HepG2 (cell line): Measurements from ENCODE around the gene ABHD17A. TPM values are rescaled to one million over a fixed set of nuclear protein-coding genes. Genes with fewer than 3 reads are reported as not detected.

Experiments
- ATAC-seq: fragments of 200-7000 bp; cut with Tn5 transposase; 3 replicates; pipeline ENCODE4 v1.9.1; 2020; ENCODE audit warnings: mild to moderate bottlenecking, moderate library complexity
- BruUV-seq: library from RNA; stranded (reverse); fragments of 400-500 nt; replicated peaks from 2 replicates; lab custom pipeline; 2021; lab: Mats Ljungman, UMichigan
- CTCF ChIA-PET: fragments of 300-600 bp; formaldehyde crosslinking; extraction: SDS; loops from one replicate; lab custom pipeline; 2021; ENCODE audit warnings: low total read pairs, inconsistent platforms, low intra/inter-chr PET ratio; lab: Yijun Ruan, JAX
- POLR2A ChIA-PET: fragments of 350-600 bp; sonication (Branson Sonifier 250); formaldehyde crosslinking; loops from one replicate; lab custom pipeline; 2020; ENCODE audit warnings: antibody characterized with exemption, inconsistent platforms; lab: Yijun Ruan, JAX
- DNase-seq: peaks from one replicate; pipeline ENCODE4 v3.0.0-alpha.2; 2015; ENCODE audit warnings: low spot score
- FAIRE-seq: peaks from 3 replicates; lab custom pipeline; 2011; peaks lifted over from hg19 to GRCh38; lab: Jason Lieb, UNC
- H2AFZ ChIP-seq: one replicate; pipeline ENCODE4 v1.6.1; 2011; ENCODE audit warnings: low read length, inconsistent platforms
- H3K27ac ChIP-seq: fragments of 300-600 bp; 3 replicates; pipeline ENCODE4 v1.8.0; 2011; ENCODE audit warnings: mixed run types, mild to moderate bottlenecking, mixed read lengths, low read length, inconsistent platforms; ENCODE audit not compliant: insufficient read depth; ENCODE audit errors: extremely low read length
- H3K27me3 ChIP-seq, 2 experiments: fragments of 200-600 bp in 1 of 2; 2 replicates in 1 of 2; 3 replicates in 1 of 2; pipeline versions ENCODE4 v1.6.0 to v1.8.0; 2011; ENCODE audit warnings: low read length in 2 of 2, mild to moderate bottlenecking in 2 of 2, moderate library complexity in 2 of 2, inconsistent platforms in 1 of 2; ENCODE audit not compliant: insufficient read depth in 2 of 2, control insufficient read depth in 1 of 2
- H3K36me3 ChIP-seq, 2 experiments: fragments of 200-600 bp in 1 of 2; replicated peaks in 1 of 2; 2 replicates in 1 of 2; 3 replicates in 1 of 2; pipeline versions ENCODE4 v1.5.1 to v1.8.0; 2011; ENCODE audit warnings: low read length in 2 of 2, inconsistent platforms in 1 of 2; ENCODE audit not compliant: insufficient read depth in 2 of 2, control insufficient read depth in 1 of 2
- H3K4me1 ChIP-seq: 2 replicates; pipeline ENCODE4 v1.5.1; 2012; ENCODE audit warnings: low read length, inconsistent platforms; ENCODE audit not compliant: insufficient read depth
- H3K4me2 ChIP-seq: 2 replicates; pipeline ENCODE4 v1.6.0; 2011; ENCODE audit warnings: low read depth, low read length, inconsistent platforms
- H3K4me3 ChIP-seq, 3 experiments: fragments of 200-600 bp in 1 of 3; sonication (generic), shearing (Covaris generic) in 1 of 3; replicated peaks in 1 of 3; 2 replicates each; pipeline ENCODE4 v1.5.1; 2011 to 2016; ENCODE audit warnings: low read length in 3 of 3, inconsistent platforms in 2 of 3, low read depth in 2 of 3, mild to moderate bottlenecking in 2 of 3, control low read depth in 1 of 3, mixed read lengths in 1 of 3; ENCODE audit not compliant: insufficient read depth in 1 of 3
- H3K79me2 ChIP-seq: one replicate; pipeline ENCODE4 v1.6.1; 2011; ENCODE audit warnings: low read length, inconsistent platforms; ENCODE audit not compliant: insufficient read depth
- H3K9ac ChIP-seq: 2 replicates; pipeline ENCODE4 v1.6.0; 2011; ENCODE audit warnings: mild to moderate bottlenecking, low read depth, low read length, inconsistent platforms; ENCODE audit not compliant: insufficient read depth
- H3K9me3 ChIP-seq: 2 replicates; pipeline ENCODE4 v1.5.1; 2012; ENCODE audit warnings: mild to moderate bottlenecking, low read length
- H4K20me1 ChIP-seq: 2 replicates; pipeline ENCODE4 v1.6.0; 2011; ENCODE audit warnings: inconsistent platforms, mild to moderate bottlenecking, low read length, moderate library complexity; ENCODE audit not compliant: insufficient read depth
- AKAP8 ChIP-seq: sonication (generic); formaldehyde crosslinking; IDR thresholded peaks from 2 replicates; pipeline ENCODE4 v1.5.1; 2020; ENCODE audit warnings: mild to moderate bottlenecking, missing genetic modification reagents
- GLI4 ChIP-seq: sonication (generic); formaldehyde crosslinking; IDR thresholded peaks from 2 replicates; pipeline ENCODE4 v1.5.1; 2020; ENCODE audit warnings: missing genetic modification reagents, mild to moderate bottlenecking, moderate library complexity, borderline replicate concordance
- MBNL3 ChIP-seq: fragments of 250-450 bp; sonication (Bioruptor Pico); conservative IDR thresholded peaks from 2 replicates; pipeline ENCODE4 v1.8.0; 2022; ENCODE audit warnings: mild to moderate bottlenecking, inconsistent platforms
- RNF2 ChIP-seq: fragments of 450-650 bp; conservative IDR thresholded peaks from 2 replicates; pipeline ENCODE4 v1.6.1; 2016; ENCODE audit warnings: low read depth
- SKIL ChIP-seq: sonication (generic); formaldehyde crosslinking; IDR thresholded peaks from 2 replicates; pipeline ENCODE4 v1.8.0; 2022; ENCODE audit warnings: missing genetic modification reagents, mild to moderate bottlenecking, moderate library complexity, borderline replicate concordance
- SRSF9 ChIP-seq: fragments of 200-400 bp; formaldehyde crosslinking; IDR thresholded peaks from 2 replicates; pipeline ENCODE4 v1.6.1; 2018; ENCODE audit warnings: borderline replicate concordance, mild to moderate bottlenecking, low read depth, low read length; ENCODE audit not compliant: insufficient read depth, poor library complexity, severe bottlenecking
- ZBTB33 ChIP-seq: sonication (generic); formaldehyde crosslinking; IDR thresholded peaks from 2 replicates; pipeline ENCODE4 v1.4.0; 2020; ENCODE audit warnings: missing genetic modification reagents
- ZMYM3 ChIP-seq: sonication (generic); formaldehyde crosslinking; IDR thresholded peaks from 2 replicates; pipeline ENCODE4 v1.5.1; 2020; ENCODE audit warnings: mild to moderate bottlenecking, missing genetic modification reagents
- ZNF121 ChIP-seq: sonication (generic); formaldehyde crosslinking; IDR thresholded peaks from 2 replicates; pipeline ENCODE4 v1.5.0; 2020; ENCODE audit warnings: mild to moderate bottlenecking, missing genetic modification reagents
- ZNF460 ChIP-seq: sonication (generic); formaldehyde crosslinking; IDR thresholded peaks from 2 replicates; pipeline ENCODE4 v1.5.1; 2020; ENCODE audit warnings: missing genetic modification reagents, mild to moderate bottlenecking, borderline replicate concordance
- ZNF512 ChIP-seq: sonication (generic); formaldehyde crosslinking; IDR thresholded peaks from 2 replicates; pipeline ENCODE4 v1.4.0; 2020; ENCODE audit warnings: mild to moderate bottlenecking, missing genetic modification reagents
- ZNF629 ChIP-seq: sonication (generic); formaldehyde crosslinking; conservative IDR thresholded peaks from 2 replicates; pipeline ENCODE4 v1.5.0; 2020; ENCODE audit warnings: missing genetic modification reagents
- WGBS: methylation state at CpG from one replicate; pipeline ENCODE4 v1.1.6; 2017; ENCODE audit warnings: low lambda C conversion rate; 5-methylcytosine and 5-hydroxymethylcytosine counted together
- in situ Hi-C: cut with HindIII; loops from 2 replicates; pipeline ENCODE4 v1.10.0; 2017; ENCODE audit warnings: low pct_unique_long_range_greater_than_20kb; ENCODE audit not compliant: extremely low pct_ligation_motif_present
- intact Hi-C: fragments of 100-400 bp; cut with micrococcal nuclease; formaldehyde crosslinking; loops from one replicate; pipeline ENCODE4 v1.10.0; 2022; ENCODE audit not compliant: unreplicated experiment
- polyA plus RNA-seq, 8 experiments: library from polyadenylated mRNA; depleted of rRNA in 3 of 8; stranded (reverse) in 7 of 8; unstranded in 1 of 8; fragments of >200 nt; fragmentation: Illumina TruSeq in 4 of 8; extraction: Trizol in 4 of 8; gene quantifications; 2 replicates each; pipeline versions ENCODE4 v1.2.1 to v1.2.3, GENCODE V29; 2011 to 2016; ENCODE audit warnings: low read depth in 4 of 8, missing spikeins in 1 of 8, mixed read lengths in 1 of 8; ENCODE audit not compliant: insufficient read depth in 1 of 8
- total RNA-seq, 5 experiments: library from RNA; depleted of rRNA; stranded (reverse); fragments of >200 nt; fragmentation: Illumina TruSeq; extraction: Trizol; gene quantifications; 2 replicates each; pipeline ENCODE4 v1.2.3, GENCODE V29; 2016; ENCODE audit warnings: low read depth in 1 of 5
- TF ChIP-seq, protein P1 (sequence below): sonication (generic); formaldehyde crosslinking; IDR thresholded peaks from 2 replicates; pipeline ENCODE4 v1.4.0; 2020; ENCODE audit warnings: mild to moderate bottlenecking, missing genetic modification reagents

ABHD17A gene
- total and polyA plus RNA-seq, 2 of the 13 experiments (the other 11 are each of a cell fraction or from before 2014, with no cell fraction given) = 27.7 to 40.8 TPM

- intact Hi-C loops (loop anchor here (1.0 kb wide), 1 partner anchor 15 kb away; no protein-coding TSS in a partner anchor), in situ Hi-C loops (no loop called here)
- ATAC-seq (no peak), DNase-seq (no peak), FAIRE-seq (no peak)
- Histone ChIP-seq H3K9me3 (no peaks in the 10 kb centered on the region), H3K27me3 (no peaks in the 10 kb centered on the region; a peak in 1 of 5 replicates), H2AFZ (no peak overlapping the region), H3K79me2 (peaks cover 7% of the 10 kb centered on the region), H3K4me3 (no peak overlapping the region), H3K36me3 (peaks cover 0 to 1% of the 10 kb centered on the region in 2 experiments; a peak in 1 of 5 replicates), H3K9ac (no peak overlapping the region), H4K20me1 (no peaks in the 10 kb centered on the region), H3K4me1 (peaks cover 72% of the 10 kb centered on the region), H3K4me2 (no peak overlapping the region), H3K27ac (peak overlapping the region; percentile 61)
- POLR2A ChIA-PET = interaction anchor here (1.7 kb wide), 2 partner anchors 8 to 17 kb away, joined by 5 read pairs; partner anchors contain the start of gene ABHD17A
- no TSS peak for BruUV-seq
- WGBS = 67% methylated on average over 9 of the region's 9 CpGs
- CTCF ChIA-PET = no interaction called here
- TF ChIP-seq SKIL (no peak), RNF2 (no peak), GLI4 (no peak), ZBTB33 (CRISPR knock-in tag) (peak; percentile 61; the same call in 1 of the 2 replicates), MBNL3 (CRISPR knock-in tag) (no peak), ZNF512 (no peak), ZNF121 (CRISPR knock-in tag) (peak; percentile 98), AKAP8 (CRISPR knock-in tag) (peak; percentile 53; the same call in 1 of the 2 replicates), ZNF460 (CRISPR knock-in tag) (peak; percentile 82), SRSF9 (no peak), ZNF629 (0 out of 2 replicates have a peak, but pooled peaks have one; percentile 9), ZMYM3 (CRISPR knock-in tag) (peak; percentile 67; the same call in 1 of the 2 replicates)
- TF ChIP-seq, protein P1, sequence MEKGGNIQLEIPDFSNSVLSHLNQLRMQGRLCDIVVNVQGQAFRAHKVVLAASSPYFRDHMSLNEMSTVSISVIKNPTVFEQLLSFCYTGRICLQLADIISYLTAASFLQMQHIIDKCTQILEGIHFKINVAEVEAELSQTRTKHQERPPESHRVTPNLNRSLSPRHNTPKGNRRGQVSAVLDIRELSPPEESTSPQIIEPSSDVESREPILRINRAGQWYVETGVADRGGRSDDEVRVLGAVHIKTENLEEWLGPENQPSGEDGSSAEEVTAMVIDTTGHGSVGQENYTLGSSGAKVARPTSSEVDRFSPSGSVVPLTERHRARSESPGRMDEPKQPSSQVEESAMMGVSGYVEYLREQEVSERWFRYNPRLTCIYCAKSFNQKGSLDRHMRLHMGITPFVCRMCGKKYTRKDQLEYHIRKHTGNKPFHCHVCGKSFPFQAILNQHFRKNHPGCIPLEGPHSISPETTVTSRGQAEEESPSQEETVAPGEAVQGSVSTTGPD (CRISPR knock-in tag) = no peak
Observed at GRCh38 chr19:1867349-1867724, 18.0 kb downstream of the ABHD17A start.
